AG08395 (cell line): Measurements from ENCODE around the gene TMEM171.

Source experiments
- DNase-seq: peaks from one replicate; pipeline ENCODE4 v3.0.0; 2012; ENCODE audit warnings: mixed read lengths, low spot score

Gene TMEM171

DNA sequence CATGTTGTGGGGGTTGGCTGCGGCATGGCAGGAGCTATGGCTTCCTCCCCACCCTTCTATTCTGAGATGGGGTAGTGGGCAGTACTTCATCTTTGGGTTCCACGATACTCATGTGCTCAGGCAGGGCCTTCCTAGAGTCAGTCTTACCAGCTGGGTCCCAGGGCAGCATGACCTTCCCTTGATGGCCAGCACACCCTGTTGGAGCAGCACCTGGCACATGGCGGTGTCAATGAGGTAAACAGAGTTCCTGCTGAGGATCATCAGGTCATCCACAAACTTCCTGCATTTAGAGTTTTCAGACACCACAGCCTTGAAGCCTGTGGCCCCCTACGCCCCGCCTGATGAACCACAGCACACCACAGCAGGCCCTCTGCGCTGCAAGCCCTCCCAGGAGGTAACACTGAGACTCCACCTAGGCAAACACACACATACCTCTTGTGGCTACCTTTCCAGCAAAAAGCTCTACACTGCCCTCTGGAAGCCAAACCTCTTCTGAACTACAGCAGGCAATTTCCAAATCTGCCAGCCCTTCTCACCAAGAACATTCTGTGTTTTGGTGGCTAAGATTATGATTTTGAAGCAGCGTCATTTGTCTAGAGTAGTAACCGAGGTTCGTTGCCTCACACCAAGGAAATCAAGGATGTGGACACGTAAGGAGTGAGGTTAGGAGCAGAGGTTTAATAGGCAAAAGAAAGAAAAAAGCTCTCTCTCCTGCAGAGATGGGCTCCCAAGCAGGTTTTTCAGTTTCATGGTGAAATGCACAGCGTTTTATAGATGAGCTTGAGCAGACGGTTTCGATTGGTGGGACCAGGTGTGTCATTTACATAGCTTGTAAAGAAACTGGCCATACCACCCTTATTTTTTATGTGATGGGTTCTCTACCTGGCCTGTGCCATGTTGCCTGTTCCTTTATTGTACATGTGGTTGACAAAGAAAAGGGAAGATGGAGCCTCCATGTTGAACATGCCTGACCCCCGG is 32.3 kb downstream of the TMEM171 start:
- no peak for DNase-seq

DNA sequence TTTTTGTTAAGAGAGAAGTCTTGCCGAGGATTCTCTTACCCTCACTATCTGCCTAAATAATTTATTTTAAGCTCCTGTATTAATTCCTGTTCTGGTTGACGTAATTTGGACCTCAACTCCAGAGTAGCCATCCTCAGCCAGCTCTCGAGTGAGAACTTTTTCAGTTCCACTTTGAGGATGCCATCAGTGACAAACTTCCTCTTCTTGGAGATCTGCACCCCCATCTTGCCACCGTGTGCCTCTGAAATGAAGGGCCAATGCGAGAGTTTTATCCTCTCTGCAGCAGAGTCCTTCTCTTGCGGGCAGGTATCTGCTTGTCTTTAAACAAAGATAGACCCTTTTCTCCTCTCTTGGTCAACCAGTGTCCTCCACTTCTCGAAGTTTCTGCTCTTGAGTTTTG is 33.1 kb downstream of the TMEM171 start:
- DNase-seq, result no peak

DNA sequence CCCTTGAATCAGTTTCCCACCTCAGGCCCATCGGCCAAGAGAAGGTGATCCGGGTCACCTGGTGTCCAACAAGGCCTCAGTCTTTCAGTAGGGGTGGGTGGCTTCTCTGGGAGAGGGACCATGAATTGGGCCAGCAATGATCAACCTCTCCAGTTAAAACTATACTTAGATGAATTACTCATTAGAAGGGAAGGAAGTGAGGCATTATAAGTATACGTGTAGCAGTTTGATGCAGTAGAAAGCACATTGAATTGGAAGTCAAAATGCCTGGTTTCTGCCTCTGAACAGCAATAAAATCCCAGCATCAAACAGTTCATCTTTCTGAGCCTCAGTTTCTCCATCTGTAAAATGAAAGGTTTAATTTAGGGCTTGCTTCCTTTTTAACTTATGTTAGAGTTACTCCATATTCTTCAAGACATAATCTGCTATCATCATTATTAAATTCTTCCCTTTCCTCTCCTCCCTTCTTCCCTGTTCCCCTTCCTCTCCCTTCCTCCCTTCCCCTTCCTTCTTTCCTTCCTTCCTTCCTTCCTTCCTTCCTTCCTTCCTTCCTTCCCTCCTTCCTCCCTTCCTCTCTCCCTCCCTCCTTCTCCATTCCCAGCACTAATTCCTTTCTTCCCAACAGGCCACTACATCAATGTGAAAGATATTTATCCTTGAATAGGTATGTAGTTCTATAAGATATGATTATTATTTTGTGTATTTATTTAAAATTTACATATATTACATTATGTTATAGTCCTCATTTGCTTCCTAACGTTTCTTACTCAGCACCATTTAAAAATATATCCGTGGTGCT is 34.0 kb downstream of the TMEM171 start:
- no peak for DNase-seq

DNA sequence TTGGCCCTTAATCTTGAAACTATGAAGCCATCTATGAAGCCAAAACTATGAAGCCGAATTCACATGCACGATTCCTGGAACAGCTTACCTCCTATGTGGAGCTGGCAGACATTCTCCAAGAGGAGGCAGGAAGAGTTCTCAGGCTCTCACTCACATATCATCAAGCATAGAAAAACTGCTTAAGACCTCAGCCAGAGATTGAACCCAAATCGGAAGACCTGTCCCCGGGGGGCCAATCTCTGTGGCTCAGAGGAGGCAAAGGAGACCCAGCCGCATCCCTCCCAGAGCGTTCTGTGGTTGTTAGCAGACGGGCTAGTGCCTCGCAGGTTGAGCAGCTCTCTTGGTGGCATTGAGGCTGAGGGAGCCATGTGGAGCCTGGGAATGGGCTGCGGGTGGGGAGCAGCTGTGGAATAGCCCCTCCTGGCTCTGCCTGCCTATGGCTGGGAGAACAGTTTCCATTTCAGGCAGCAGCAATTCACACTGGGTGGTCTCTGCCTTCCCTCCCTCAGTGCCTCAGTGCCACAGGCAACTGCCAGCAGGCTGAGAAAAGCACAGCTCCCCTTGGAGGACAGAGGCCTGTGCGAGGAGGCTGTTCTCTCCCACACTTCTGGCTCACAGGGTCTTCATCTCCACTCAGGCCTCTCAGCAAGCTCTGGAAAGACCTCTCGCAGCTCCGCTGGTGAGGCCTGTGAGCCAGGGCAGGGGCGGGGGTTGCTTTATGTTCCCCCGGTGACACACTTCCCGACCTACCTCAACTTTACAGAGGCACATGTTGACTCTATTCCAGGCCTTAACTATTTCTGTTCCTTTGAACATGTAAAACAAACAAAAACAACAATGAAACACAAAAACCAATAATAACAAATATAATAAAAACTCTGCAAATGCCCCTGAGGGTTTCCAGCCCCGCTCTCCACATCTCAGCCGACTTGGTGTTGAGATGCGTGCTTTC is 35.2 kb downstream of the TMEM171 start:
- no peak for DNase-seq

DNA sequence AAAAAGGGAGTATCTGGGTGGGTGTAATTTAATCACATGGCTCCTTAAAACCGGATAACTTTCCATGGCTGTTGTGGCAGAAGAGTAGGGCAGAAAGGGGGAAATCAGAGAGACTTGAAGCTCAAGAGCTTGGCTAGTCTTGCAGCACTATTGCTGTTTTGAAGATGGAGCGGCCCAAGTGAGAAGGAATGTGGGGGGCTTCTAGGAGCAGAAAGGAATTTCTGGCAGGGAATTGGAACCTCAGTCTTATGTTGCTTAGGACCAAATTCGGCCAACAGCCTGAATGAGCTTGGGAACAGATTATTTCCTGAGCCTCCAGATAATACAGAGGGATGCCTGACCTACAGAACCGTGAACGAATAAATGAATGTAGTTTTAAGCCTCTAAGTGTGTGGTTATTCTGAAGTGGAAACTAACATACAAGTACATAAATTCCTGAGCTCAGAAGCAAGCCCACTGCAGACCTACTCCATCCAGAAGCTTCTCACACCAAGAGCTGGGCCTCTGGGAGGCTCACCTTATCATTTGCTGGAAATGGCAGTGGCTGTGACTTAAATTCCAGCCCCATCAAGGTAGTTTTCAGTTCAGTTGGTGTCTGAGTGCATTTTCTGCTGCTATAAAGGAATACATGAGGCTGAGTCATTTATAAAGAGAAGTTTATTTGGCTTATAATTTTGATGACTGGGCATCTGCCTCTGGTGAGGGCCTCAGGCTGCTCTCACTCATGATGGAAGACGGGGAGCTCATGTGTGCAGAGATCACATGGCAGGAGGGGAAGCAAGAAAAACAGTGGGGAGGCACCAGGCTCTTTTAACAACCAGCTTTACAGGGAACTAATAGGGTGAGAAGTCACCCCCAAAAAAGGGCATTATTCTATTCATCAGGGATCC is 37.3 kb downstream of the TMEM171 start:
- DNase-seq, result no peak

DNA sequence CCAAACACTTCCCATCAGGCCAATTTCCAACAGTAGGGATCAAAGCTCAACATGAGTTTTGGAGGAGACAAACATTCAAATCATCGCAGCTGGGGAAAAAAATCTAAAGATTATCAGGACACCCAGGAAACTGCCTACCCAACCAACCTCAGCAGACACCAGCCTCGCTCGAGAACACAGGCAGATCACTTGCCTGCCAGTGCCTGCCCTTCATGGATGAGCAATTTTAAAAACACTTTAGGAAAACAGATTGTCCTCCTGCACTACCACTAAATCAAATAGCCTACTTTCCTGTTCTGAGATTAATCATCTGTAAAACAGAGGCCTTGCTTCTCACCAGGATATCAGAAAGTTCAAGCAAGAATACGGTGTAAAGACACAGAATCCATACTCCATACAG is 37.9 kb downstream of the TMEM171 start:
- no peak for DNase-seq

DNA sequence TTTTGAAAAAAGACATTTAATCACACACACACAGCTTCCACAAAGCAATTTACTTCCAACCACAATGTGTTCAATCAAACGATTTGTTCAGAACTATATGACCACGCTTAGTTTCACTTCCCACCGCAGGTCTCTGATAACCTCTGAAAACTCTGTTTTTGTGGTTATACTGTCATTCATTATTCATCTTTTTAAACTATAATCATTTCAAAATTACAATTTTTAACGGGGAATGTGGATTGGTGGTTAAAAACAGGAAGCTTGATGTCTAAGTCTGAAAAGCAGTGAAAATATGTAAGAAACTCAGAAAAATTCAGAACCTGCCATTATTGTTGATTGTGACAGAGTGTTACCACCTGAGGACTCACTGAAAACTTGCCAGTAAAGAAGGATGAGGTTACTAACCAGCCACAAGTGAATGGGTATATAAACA is 39.9 kb downstream of the TMEM171 start:
- no peak for DNase-seq

DNA sequence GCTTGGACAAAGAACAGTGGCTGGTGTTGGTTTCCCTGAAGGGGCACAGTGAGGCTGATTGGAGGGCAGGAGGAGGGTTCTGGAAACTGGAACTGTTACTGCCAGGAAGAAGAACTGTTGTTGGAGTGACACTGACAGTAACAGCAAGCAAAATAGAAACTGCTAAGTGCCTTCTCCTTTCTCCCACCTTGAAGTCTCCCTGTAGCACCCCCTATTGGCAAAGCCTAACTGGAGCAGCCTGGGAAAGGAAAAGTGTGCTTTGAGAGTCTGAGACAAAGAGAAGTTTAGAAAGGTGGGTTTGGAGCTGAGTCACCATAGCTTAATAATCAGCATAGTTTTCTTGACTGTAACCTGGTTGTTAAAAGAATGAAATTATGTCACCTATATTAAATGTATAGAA is 50.1 kb downstream of the TMEM171 start:
- DNase-seq, result no peak

DNA sequence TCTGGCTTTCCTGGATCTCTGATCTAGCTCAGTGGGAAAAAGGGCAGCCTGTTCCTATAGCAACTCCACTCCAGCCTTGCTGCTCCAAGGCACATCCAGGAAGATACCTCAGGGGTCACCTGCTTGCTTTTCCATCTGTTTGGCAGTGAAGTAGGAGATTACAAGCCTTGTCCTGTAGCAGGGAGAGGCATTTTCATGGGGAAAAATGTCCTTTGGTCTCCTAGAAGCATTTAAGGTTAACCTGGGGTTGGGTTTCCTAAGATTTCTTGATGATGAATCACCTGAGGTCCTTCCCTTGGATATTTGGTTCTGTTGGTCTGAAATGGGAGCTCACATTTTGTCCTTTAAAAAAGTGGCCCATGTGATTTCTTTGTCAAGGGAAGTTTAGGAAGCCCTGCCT is 51.1 kb downstream of the TMEM171 start:
- DNase-seq, result no peak

DNA sequence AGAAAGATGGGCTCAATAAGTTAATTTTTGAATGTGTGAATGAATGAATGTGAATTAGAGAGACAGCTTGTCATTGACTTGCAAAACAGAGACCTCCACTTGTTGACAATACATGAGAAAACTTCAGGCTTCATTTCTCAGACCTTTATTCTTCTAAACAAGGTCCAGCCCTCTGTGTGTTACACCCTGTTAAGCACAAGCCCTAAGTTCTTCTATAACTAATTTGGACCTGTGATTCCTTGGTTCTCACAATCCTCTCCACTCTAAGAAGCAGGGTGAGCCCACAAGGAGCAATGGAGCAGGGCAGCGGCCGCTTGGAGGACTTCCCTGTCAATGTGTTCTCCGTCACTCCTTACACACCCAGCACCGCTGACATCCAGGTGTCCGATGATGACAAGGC is 52.6 kb downstream of the TMEM171 start, which contains the start of gene TMEM174:
Gene TMEM174, plus strand, starts transcription at position 243 of the 400 bp plus-strand sequence. Its CDS starts 51 bp downstream, at position 294.
- no peak for DNase-seq

DNA sequence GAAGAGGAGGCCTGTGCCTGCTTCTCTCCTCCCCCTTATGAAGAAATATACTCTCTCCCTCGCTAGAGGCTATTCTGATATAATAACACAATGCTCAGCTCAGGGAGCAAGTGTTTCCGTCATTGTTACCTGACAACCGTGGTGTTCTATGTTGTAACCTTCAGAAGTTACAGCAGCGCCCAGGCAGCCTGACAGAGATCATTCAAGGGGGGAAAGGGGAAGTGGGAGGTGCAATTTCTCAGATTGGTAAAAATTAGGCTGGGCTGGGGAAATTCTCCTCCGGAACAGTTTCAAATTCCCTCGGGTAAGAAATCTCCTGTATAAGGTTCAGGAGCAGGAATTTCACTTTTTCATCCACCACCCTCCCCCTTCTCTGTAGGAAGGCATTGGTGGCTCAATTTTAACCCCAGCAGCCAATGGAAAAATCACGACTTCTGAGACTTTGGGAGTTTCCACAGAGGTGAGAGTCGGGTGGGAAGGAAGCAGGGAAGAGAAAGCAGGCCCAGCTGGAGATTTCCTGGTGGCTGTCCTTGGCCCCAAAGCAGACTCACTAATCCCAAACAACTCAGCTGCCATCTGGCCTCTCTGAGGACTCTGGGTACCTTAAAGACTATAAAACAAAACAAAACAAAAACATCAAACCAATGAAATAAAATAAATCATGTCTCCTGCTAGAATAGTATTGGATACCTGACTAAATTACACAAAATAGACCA is 53.9 kb downstream of the TMEM171 start:
- no peak for DNase-seq

DNA sequence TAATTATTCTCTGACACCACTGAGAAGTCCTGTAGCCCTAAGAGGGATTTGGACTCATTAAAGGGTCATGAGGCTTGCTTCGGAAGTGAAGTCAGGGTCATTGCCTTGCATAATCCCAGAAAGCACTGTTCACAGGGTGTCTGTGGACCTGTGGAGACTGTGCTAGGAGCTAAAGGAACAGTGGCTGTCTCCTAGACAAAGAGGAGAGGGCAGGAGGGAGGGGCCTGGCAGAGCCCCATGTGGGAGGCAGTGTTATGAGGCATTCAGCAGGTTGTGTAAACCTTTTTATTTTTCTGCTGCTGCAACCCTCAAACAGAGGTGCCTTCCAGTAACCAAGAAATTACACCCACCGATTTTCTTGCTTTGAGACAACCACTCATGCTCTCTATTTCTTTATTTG is 55.9 kb downstream of the TMEM171 start:
- no peak for DNase-seq

DNA sequence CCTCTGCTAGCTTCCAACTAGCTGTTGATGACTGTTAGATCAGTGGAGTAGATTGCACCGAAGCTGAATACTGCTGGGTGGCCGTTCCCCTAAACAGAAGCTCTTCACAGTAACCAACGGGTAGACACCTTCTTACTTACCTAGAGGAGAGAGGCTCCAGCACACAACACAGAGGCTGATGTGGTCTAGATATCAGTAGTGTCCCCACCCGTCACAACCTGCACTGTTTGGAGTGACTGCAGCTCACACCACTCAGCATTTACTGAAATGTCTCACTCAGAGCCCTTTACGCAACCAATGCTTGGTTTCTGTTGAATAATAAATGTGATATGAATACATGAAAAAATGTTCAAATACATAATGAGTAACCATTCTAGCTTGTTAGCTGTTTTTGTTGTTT is 57.9 kb downstream of the TMEM171 start:
- no peak for DNase-seq

DNA sequence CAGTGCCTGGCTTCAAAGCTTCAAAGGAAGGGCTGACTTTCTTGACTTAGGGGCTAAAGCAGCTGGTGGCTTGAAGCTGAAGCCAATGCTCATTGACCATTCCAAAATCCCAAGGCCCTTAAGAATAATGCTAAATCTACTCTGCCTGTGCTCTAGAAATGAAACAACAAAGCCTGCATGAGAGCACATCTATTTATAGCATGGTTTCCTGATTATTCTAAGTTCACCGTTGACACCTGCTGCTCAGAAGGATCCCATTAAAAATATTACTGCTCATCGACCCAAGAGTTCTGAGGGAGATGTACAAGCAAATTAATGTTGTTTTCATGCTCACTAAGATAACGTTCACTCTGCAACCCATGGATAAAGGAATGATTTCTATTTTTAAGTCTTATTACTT is 59.4 kb downstream of the TMEM171 start:
- no peak for DNase-seq

DNA sequence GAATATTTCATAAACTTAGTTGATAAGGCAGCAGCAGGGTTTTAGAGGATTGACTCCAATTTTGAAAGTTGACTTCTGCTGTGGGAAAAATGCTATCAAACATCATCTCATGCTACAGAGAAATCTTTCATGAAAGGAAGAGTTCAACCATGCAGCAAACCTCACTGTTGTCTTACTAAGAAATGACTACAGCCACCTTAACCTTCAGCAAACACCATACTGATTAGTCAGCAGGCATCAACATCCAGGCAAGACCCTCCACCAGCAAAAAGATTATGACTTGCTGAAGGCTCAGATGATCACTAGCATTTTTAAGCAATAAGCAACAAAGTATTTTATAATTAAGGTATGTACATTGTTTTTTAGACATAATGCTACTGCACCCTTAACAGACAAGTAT is 60.2 kb downstream of the TMEM171 start:
- no peak for DNase-seq
